Measurements from ENCODE around the gene DRP2.
"Not testable (repeated sequence)": the region's sequence is repeated elsewhere in the genome, so short reads cannot be mapped to it uniquely, and the experiment has no call there.

The DRP2 gene

GRCh38 chrX:101219116-101219863 lies at the start of gene DRP2:
TSS of gene DRP2 (plus strand) at chrX:101219786. CDS start at chrX:101231648, 11,862 bp downstream.
- no peak for DNase-seq

DNA sequence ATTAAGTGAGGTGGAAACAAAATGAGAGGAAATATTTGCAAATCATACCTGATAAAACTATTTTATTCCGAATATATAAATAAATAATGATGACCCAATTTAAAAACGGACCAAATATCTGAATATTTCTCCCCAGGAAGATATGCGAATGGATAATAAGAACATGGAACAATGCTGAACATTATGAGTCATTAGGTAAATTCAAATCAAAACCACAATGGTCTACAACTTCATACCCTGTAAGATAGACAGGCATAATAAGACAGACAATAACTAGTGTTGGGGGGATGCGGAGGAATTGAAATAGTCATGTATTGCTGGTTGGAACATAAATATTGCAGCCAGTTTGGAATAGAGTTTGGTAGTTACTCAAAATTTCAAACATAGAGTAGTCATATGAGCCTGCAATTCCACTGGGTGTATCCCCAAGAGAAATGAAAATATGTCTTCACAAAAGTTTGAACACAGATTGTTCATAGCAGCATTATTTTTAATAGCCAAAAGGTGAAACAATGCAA lies 47.6 kb upstream of the DRP2 start:
- no peak for DNase-seq

- DNase-seq, result no peak
Measured at GRCh38 chrX:101176439-101176838, 43.1 kb upstream of the DRP2 start.

DNA sequence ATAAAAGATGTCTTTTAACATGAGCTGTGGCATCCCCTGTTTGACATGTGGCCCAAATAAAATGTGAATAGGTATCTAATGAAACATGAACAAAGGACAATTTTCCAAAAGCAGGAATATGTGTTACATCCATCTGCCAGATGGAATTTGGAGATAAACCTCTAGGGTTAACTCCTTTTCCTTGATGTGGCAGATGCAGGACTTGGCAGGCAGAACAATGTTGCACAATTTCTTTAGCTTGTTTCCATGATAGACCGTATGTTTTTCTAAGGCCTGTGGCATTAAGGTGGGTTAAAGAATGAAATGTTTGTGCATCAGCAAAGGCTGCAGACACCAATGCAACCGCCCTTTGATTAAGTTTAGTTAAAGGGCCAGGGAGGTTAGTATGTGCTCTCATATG lies 34.7 kb upstream of the DRP2 start:
- not testable (repeated sequence) for DNase-seq

- not testable (repeated sequence) for DNase-seq
Measured at GRCh38 chrX:101187961-101188360, 31.6 kb upstream of the DRP2 start.

DNA sequence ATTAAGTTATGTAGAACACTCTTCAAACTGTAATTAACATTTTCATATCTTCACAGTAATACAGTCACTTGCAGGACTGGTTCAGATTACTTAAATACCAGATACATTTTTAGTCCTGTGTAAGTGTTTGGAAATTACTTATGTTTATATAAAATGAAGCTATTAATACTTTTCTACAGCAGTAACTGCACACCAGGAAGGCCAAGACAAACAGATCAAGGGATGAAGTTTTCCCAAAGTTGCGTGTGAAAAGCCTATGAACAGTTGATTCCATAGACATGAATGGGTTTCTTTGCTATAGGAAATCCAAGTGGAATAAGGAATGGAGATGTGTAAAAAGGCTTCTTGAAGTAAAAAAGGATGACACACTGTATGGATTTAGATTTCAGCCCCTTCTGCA lies 28.9 kb upstream of the DRP2 start:
- DNase-seq, result no peak

- no peak for DNase-seq
Measured at GRCh38 chrX:101191217-101191750, 28.3 kb upstream of the DRP2 start.

GRCh38 chrX:101195442-101196173 lies 24.0 kb upstream of the DRP2 start:
- DNase-seq, result no peak

DNA sequence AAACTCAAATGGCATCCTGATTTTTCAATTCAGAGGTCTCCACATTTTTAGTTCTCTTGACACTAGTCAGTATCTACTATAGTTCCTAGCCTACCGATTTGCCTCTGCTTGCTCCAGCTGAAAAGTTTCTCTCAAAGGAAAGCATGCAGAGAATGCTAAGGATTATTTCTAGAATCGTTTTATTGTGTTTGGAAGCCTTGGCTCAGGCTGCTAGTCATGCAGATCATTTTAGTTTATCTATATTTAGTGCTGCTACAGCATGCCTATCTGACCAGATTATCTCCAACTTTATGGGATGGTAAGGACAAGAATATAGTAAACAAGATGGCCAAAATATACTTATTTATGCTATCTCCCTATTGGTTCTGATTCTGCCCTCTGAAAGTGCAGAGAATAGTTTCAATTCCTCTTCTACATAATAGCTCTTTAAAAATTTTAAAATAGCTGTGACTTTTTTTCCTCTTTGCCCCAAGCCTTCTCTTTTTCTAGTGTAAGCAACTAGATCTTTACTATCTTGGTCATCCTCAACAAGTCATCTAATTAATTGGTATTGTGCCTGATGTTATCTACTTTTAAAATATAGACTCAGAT lies 15.7 kb upstream of the DRP2 start:
- DNase-seq, result no peak

DNA sequence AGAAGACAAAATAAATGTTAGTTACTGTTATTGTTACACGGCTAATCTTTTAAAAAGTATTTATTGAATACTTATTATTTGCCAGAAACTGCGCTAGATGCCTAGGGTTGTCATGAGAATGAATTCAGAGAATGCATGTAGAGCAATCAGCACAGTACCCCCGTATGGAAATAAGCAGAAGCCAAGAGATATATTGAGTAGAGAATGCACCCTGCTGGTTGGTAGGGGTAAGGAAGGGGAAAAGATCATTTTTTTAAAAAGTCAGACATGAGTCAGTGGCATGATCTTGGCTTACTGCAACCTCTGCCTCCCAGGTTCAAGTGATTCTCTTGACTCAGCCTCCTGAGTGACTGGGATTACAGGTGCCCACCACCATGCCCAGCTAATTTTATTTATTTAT lies 13.1 kb upstream of the DRP2 start:
- no peak for DNase-seq

GRCh38 chrX:101208152-101208905 lies 11.3 kb upstream of the DRP2 start:
- DNase-seq, result no peak

DNA sequence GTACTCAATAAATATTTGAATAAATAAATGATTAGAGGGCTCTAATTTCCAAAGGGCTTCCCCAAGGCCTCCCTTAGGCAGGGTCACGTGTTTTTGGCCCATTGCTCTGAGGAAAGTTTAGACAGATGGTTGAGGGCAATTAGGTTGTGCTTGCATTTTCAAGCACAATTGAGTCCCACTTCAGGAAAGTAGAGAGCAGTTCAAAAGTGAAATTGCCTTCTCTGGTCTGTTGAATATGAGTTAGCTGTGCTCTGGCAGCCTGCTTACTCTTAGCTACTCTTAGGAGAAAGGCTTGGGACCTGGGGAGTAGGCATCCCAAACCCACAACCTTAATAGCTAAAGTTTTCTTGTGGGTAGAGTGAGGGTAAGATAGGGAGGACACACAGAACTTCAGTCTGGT lies 9.0 kb upstream of the DRP2 start:
- no peak for DNase-seq

DNA sequence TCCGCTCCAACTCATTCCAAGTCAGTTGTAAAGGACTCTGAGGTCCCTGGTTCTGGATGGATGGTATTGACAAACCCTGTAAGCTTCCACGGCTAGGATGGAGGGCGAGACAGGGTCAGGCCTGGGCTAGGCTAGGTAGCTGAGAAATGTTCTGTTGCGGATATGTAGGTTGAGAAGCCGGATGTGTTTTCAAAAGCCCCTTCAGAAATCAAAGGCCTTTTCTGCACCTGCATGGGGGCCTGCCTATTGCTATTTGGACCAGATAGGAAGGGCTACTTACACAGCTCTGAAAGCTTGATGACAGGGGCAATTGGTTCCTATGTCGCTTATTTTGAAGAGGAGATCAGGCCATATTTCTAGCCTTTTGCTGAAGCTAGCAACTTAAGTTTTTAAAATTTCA lies 1.9 kb upstream of the DRP2 start:
- no peak for DNase-seq

- DNase-seq, result no peak
Measured at GRCh38 chrX:101219864-101220346, 319 bp downstream of the DRP2 start.

GRCh38 chrX:101220662-101221260 lies 1.2 kb downstream of the DRP2 start:
- DNase-seq, result no peak

DNA sequence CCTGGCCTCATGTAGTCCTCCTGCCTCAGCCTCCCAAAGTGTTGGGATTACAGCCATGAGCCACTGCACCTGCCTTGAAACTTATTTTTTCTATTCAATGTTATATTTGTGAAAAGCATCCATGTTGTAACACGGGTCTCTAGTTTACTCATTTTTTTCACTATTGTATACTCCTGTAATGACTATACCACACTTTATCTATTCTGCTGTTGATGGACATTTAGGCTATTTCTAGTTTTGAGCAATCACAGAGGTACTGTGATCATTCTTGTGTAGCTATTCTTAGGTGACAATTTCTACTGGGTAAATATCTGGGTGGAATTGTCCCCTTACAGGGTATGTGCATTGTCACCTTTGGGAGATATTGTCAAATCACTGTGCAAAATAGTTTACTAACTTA lies 3.6 kb downstream of the DRP2 start:
- no peak for DNase-seq

DNA sequence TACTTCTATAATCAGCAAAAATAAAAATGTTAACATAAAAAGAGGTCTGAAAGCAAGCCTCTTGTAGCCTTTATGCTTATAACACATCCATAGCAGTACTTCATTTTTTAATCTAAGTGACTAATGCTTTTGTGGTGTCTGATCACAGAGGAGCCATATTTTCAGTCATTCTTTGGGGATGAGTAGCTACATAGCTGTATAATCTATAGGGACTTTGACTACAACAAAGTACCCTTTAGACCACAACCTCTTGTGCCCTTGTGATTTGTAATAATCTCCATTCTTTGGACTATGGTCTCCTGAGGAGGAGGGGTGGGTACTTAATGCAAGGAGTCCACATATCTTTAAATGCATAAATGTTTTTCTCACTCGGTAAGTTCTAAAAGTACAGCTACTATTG lies 9.6 kb downstream of the DRP2 start:
- DNase-seq, result no peak

DNA sequence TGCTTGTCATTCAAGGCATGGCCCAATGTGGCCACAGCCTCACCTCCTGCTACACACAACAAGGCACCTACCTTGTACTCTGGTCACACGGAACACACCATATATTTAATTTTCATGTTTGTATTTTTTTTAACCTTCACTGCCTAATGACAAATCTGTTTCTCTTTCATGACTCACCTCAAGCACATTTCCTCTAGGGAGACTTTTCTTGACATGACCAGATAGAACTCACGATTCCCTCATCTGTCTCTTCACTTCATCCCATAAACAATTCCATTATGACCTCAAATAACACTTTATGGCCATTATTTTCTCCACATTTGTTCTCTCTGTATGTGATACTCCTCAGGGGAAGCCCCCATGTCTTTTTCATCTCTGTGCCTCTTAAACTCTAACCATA lies 11.1 kb downstream of the DRP2 start:
- DNase-seq, result no peak

DNA sequence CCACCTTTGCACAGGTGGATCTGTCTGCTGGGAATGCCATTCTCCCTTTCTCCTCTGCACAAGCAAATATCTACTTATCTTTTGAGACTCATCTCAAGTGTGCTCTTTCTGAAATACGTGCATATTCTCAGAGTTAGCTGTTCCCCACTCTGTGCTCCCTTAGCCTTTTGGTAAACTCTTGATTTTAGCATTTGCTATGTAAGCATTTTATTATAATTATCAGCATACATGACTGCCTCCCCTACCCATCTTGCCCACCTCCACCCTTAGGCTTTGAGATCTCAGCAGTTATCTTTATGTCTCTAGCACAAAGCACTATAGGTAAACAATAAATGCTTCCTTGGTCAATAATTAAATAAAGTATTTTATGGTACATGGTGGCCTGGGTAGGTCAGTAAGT lies 11.5 kb downstream of the DRP2 start:
- DNase-seq, result no peak

GRCh38 chrX:101232316-101232715 lies 12.7 kb downstream of the DRP2 start:
- DNase-seq, result no peak

- DNase-seq, result no peak
Measured at GRCh38 chrX:101237041-101237440, 17.5 kb downstream of the DRP2 start.

DNA sequence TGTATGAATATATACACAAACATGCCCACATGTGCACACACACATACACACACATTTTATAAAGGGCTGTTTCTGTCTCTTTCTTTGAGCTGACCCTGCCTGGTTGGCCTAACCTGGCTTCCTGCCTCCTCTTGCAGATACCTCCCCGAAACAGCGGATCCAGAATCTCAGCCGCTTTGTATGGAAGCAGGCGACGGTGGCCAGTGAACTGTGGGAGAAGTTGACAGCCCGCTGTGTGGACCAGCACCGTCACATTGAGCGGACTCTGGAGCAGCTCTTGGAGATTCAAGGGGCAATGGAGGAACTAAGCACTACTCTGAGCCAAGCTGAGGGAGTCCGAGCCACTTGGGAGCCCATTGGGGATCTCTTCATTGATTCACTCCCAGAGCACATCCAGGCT lies 21.9 kb downstream of the DRP2 start:
- no peak for DNase-seq
